Measurements from ENCODE around the gene GOSR2. TPM values are rescaled to one million over a fixed set of nuclear protein-coding genes. Genes with fewer than 3 reads are reported as not detected.

GOSR2 gene
- total RNA-seq, 1 experiment from 2014 or later = 53.5 TPM

DNA sequence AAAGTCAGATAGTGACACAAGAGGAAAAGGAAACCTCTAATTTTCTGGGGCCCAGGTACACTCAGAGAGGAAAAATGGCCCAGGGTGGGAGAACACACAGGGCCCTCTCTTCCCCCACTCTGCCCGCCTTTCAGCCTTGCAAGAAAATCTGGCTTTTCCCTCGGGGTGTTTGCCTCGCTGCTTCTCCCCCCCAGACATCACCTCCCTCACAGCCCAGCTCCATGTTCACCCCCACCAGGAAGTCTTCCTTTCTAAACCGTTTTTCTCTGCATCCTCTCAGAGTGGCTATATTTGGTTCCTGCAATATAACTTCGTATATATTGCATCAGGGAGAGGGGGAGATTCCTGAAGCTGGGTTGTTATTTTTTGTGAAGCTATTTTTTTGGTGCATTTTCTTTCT, 28.7 kb downstream of the GOSR2 start:
- Histone ChIP-seq H4K8ac (replicated peaks; ENCODE audit: insufficient read length, low read depth, low read length) (no peak overlapping the region), H4K91ac (ENCODE audit: insufficient read length, low read depth, low read length) (no peak overlapping the region), H3K4me1 (ENCODE audit: insufficient read depth, low read length) (no peaks in the 10 kb centered on the region), H2AFZ (ENCODE audit: low read length) (no peak overlapping the region), H3K9ac (ENCODE audit: extremely low read depth, insufficient read length, low read length) (no peak overlapping the region), H2BK15ac (ENCODE audit: low read depth, low read length) (no peak overlapping the region), H3K4ac (ENCODE audit: low read depth, low read length) (no peak overlapping the region), H3K14ac (ENCODE audit: insufficient read depth, low read length) (no peak overlapping the region), H3T11ph (ENCODE audit: low read length) (no peak overlapping the region), H3K23ac (ENCODE audit: insufficient read length, low read depth, low read length) (no peak overlapping the region), H3K9me3 (ENCODE audit: control insufficient read depth, low read depth, low read length) (no peaks in the 10 kb centered on the region), H3K23me2 (ENCODE audit: insufficient read length, low read depth, low read length, poor library complexity, severe bottlenecking) (peaks cover 2% of the 10 kb centered on the region), H4K5ac (ENCODE audit: insufficient read length, low read depth, low read length) (no peak overlapping the region), H3K18ac (ENCODE audit: insufficient read length, low read depth, low read length) (no peak overlapping the region), H4K20me1 (ENCODE audit: control insufficient read depth, insufficient read depth, insufficient read length) (no peaks in the 10 kb centered on the region), H3K79me1 (ENCODE audit: insufficient read depth, low read depth, low read length, poor library complexity, severe bottlenecking) (no peaks in the 10 kb centered on the region), H3K27ac (ENCODE audit: insufficient read length, low read depth, low read length) (no peak overlapping the region), H3K56ac (ENCODE audit: insufficient read length, low read depth, low read length) (no peak overlapping the region), H2BK120ac (ENCODE audit: low read depth, low read length, poor library complexity, severe bottlenecking) (no peak overlapping the region), H3K27me3 (ENCODE audit: insufficient read depth, low read length) (no peaks in the 10 kb centered on the region), H2BK5ac (ENCODE audit: insufficient read length, low read length) (no peak overlapping the region), H2BK12ac (ENCODE audit: insufficient read length, low read depth, low read length) (no peak overlapping the region), H2AK5ac (ENCODE audit: insufficient read length, low read length) (no peak overlapping the region), H3K4me2 (ENCODE audit: insufficient read depth, insufficient read length, low read length) (no peak overlapping the region), H2BK20ac (ENCODE audit: low read depth, low read length, poor library complexity, severe bottlenecking) (no peak overlapping the region), H3K79me2 (ENCODE audit: insufficient read depth, low read length) (no peaks in the 10 kb centered on the region)
- no CpG with 5 or more reads among the region's 5 CpGs for WGBS (ENCODE audit: extremely low coverage, insufficient read length, low lambda C conversion rate)
- H3K36me3 Mint-ChIP-seq (ENCODE audit: insufficient read depth in 1 of 3, low read depth in 3 of 3) = peaks cover 8 to 16% (median 14%) of the 10 kb centered on the region in 3 experiments; a peak in 4 of 7 replicates
- H3K27me3 Mint-ChIP-seq (ENCODE audit: low read depth) = peaks cover 23% of the 10 kb centered on the region
- no peak overlapping the region for H3K4me3 Mint-ChIP-seq
- H3K4me1 Mint-ChIP-seq = peaks cover 8 to 10% of the 10 kb centered on the region in 2 experiments
- TF ChIP-seq, protein P1, sequence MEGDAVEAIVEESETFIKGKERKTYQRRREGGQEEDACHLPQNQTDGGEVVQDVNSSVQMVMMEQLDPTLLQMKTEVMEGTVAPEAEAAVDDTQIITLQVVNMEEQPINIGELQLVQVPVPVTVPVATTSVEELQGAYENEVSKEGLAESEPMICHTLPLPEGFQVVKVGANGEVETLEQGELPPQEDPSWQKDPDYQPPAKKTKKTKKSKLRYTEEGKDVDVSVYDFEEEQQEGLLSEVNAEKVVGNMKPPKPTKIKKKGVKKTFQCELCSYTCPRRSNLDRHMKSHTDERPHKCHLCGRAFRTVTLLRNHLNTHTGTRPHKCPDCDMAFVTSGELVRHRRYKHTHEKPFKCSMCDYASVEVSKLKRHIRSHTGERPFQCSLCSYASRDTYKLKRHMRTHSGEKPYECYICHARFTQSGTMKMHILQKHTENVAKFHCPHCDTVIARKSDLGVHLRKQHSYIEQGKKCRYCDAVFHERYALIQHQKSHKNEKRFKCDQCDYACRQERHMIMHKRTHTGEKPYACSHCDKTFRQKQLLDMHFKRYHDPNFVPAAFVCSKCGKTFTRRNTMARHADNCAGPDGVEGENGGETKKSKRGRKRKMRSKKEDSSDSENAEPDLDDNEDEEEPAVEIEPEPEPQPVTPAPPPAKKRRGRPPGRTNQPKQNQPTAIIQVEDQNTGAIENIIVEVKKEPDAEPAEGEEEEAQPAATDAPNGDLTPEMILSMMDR (conservative IDR thresholded peaks at IDR 0.05) = no peak
- no peak for DNase-seq
- H3K9me3 Mint-ChIP-seq = no peaks in the 10 kb centered on the region; a peak in 1 of 5 replicates
- H3K27ac Mint-ChIP-seq = no peak overlapping the region

Measured in H9 (cell line).